Anterior cingulate cortex (tissue), 58 donors: Measurements from ENCODE around the gene RICTOR.
A peak's percentile ranks its signal among the peaks of the same experiment; 100 is the strongest.
"Not testable (repeated sequence)": the region's sequence is repeated elsewhere in the genome, so short reads cannot be mapped to it uniquely, and the experiment has no call there.

Experiments used
- DNase-seq, 58 donors: peaks; one replicate each; lab custom pipeline; 2025; lab: John Stamatoyannopoulos, UW

RICTOR gene

DNA sequence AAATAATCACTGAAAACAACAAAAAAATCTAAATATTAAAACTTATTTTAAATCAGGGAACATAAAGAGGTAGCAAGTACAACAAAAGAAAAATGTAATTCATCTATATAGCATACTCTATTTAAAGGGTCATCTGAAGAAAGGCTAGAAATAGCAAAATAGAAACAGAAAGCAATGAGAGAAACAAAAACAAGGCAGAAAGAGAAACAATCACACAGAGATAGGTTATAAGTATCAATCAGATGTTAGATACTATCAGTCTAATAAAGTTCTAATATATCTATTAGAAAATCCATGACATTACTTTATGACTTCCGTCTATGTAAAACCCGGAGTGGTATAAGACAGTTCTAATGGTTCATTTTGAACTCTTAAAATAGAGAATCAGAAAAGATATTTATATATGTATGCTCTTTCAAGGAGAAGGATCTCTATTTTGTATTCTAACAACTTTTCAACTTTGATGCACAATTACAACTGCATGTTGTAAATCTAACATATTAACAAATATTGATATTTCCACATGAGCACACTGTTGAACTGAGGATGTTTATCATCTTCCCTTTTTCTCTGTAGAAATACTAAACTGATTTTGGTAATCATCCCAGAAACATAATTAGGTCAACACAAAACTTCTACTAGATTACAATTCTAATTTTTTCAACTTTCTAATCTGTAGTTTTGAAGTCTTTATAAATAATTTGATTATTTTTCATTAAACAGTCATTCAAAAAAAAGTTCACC, 15.8 kb downstream of the RICTOR start:
- DNase-seq = no peak

DNA sequence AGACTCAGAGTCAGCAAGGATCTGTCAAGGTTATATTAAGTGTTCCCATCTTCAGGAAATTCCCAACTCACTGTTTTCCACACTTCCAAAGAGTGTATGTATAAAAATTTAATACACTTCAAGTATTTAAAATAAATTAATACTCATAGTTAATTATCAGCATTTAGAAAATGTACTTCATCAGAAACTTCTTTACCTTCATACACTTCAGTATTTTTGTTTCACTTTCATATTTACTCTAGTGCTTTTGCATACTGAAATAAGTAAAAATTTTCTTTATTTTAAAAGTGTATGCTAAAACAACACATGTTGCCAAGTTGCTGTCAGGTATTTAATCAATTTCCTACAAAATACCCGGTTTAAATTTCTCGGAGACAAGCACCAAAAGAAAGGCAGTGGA, 16.5 kb downstream of the RICTOR start:
- DNase-seq = no peak

DNA sequence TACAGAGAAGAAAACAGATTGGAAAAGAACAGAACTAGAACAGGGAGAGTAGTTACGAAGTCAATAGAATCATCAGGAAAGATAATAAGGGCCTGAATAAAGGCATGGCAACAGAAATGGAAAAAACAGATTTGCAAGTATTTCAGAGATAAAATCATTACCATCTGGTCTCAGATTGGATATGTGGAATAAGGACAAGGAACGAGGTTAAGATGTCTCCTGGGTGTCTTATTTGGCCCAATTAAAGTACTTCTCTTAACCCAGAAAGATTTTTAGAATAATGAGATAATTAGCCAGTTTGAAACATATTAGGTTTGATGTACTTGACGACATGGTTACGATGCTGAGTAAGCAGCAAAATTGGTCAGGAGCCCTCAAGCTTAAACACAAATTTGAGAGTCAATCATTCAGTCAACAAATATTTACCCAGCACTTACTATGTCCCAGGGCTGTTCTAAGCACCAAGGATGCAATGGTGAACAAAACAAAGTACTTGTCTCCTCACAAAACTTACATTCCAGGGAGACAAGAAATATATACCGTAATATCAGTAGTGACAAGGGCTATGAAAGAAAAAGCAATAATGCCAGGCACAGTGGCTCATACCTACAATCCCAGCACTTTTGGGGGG, 18.3 kb downstream of the RICTOR start:
- no peak for DNase-seq

DNA sequence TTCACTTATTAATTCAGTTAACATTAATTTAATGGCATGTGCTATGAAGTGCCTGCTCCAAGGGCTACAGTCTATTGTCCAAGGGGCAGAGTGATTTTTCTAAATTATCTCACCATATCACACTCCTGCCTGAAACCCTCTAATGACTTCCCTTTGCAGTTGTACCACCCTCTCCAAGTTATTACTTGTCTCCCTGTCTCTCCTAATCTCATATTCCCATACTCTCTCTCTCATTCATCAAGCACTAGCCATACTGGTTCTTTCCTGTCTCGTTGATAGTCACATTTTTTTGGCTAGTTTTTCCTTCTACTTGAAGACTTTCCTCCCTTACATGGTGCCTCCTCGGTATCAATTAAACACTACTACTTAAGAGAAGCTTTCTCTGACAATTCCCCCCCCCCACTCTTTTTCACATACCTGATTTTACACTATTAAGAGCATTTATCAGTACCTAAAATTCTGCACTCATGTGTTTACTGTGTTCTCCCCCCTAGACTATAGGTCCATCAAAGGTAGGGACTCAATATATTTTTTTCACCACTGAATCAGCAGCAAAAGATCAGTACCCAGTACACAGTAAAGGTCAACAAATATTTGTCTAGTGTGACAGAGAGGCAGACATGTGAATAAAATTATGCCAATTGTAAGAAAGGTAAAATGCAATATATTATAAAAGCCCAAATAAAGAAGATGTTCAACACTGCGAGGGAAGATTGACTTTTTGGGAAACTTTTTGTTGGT, 19.0 kb downstream of the RICTOR start:
- DNase-seq = no peak

DNA sequence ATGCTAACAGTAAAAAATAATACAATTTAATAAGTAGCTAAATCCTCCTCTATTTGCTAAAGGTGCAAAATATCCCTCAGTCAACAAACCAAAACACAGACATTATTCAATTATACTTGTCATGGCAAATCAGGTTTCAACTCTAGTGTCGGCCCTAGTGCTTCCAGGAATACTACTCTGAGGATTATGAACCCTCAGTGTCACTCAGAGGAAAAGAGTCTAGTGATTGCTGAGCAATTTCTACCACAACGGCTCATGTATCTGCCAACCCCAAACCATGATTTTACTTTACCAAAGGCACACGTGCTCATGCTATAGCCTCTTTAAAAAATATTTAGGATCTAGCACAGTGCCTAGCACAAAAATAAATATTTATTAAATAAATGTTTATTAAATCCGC, 21.0 kb downstream of the RICTOR start:
- no peak for DNase-seq

GRCh38 chr5:39052141-39052540, 22.1 kb downstream of the RICTOR start:
- DNase-seq = no peak

DNA sequence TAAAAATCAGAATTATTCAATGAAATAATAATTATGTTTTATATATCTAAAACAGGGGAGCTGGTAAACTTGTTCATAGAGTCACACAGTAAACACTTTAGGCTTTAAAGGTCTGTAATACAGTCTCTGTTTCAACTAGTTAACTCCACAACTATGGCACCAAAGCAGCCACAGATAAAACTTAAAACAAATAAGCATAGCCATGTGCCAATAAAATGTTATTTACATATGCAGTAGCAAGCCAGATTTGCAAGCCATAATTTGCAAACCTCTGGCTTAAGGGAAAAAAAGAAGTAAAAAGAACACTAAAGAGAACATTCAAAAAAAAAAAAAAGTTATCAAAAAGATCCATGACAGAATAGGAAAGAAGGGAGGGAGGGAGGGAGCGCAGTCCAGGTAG, 24.9 kb downstream of the RICTOR start:
- DNase-seq = no peak

DNA sequence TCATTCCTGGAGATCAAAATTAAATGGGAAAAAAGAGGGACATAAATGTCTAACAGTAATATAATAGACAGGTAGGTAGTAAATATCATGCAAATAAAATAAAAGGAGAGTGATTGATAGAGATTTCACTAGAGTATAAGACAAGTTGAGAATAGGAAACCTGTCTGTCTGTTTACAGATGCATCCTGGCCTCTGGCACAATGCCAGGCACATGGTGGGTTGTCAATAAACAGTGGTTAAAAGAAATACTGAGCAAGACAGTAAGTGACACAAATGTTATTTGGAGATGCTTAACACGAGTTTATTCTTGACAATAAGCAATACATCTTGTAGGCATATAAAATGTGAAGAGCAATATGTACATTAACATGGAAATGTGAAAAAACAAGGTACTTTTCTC, 33.3 kb downstream of the RICTOR start:
- peak in 2 of 58 donors; percentile 4 to 23 for DNase-seq

DNA sequence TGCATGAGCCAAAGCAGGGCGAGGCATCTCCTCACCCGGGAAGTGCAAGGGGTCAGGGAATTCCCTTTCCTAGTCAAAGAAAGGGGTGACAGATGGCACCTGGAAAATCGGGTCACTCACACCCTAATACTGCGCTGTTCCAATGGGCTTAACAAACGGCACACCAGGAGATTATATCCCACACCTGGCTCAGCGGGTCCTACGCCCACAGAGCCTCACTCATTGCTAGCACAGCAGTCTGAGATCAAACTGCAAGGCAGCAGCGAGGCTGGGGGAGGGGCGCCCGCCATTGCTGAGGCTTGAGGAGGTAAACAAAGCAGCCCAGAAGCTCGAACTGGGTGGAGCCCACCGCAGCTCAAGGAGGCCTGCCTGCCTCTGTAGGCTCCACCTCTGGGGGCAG, 39.7 kb downstream of the RICTOR start:
- DNase-seq = not testable (repeated sequence)

GRCh38 chr5:39031041-39031440, 43.2 kb downstream of the RICTOR start:
- DNase-seq = no peak

- DNase-seq = no peak
These were observed 48.7 kb downstream of the RICTOR start for GRCh38 chr5:39025456-39025855.

- DNase-seq = no peak
These were observed 49.3 kb downstream of the RICTOR start for GRCh38 chr5:39024884-39025283.

DNA sequence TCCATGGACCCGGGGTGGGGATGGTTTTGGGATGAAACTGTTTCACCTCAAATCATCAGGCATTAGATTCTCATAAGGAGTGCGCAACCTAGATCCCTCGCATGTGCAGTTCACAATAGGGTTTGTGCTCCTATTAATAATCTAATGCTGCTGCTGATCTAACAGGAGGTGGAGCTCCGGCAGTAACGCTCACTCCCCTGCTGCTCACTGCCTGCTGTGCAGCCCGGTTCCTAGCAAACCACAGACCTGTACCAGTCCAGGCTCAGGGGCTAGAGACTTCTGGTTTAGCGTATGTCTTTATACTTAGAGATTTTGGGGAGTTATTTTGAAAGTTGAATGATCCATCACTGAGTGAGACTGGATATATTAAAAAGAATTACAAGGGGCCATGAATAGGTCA, 50.2 kb downstream of the RICTOR start:
- peak in 4 of 58 donors; percentile 1 to 14 (median 2) for DNase-seq

DNA sequence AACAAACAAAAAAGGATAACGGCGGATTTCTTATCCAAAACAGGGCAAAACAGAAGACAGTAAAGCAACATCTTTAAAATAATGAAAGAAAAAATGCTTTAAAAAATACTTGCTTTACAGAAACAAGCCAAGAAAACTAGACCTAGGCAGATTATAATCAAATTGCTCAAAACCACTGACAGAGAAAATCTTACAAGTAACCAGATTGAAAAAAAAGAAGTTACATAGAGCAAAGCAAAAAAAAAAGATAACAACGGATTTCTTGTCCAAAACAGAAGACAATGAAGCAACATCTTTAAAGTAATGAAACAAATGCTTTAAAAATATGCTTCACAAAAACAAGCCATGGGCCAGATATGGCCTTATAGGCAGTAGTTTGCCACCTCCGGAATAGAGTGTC, 51.1 kb downstream of the RICTOR start:
- DNase-seq = no peak

DNA sequence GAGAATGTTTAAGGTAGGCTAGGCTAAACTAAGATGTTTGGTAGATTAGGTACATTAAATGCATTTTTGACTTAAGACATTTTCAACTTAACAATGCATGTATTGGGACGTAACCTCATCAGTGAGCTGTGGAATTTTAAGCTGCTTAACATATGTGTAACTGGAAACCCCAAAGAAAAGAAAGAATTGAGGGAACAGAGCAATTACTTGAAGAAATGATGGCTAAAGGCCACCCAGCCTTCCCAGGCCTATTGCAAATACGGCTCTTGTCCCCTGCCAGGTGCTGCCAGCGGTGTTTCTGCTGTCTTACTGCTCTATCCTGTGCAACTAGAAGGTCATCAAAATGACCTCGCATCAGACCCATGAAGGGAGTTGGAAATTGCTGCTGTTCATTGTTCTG, 52.0 kb downstream of the RICTOR start:
- DNase-seq = no peak

DNA sequence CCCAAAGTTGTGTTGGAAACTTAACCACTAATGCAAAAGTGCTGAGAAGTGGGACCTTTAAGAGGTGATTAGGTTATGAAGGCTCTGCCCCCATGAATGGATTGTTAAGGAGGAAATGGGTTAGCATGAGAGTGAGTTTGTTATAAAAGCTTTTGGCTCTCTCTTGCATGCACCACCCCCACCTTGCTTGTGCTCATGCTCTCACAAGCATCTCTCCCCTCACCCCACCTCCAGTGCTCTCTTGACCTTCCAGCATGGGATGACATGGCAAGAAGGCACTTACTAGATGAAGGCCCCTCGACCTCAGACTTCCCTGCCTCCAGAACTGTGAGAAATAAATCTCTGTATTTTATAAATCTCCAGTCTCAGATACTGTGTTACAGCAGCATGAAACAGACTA, 52.8 kb downstream of the RICTOR start:
- no peak for DNase-seq

DNA sequence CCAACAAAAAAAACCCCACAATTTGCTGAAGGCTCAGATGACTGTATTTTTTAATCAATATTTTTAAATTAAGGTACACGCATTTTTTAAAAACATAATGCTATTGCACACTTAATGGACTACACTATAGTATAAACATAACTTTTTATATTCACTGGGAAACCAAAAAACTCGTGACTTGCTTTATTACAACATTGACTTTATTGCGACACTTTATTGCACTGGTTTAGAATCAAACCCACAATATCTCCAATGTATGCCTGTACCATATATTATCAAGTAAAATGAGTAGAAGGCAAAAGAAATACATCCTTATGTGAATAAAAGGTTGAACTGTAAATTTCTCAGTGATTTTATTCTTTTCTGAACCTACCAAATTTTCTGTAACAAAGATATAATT, 53.7 kb downstream of the RICTOR start:
- no peak for DNase-seq

- no peak for DNase-seq
These were observed 54.9 kb downstream of the RICTOR start for GRCh38 chr5:39019254-39019653.

- DNase-seq = no peak
These were observed 56.7 kb downstream of the RICTOR start for GRCh38 chr5:39017504-39017903.

GRCh38 chr5:39016587-39017275, 57.5 kb downstream of the RICTOR start:
- no peak for DNase-seq
